Measurements from ENCODE around the gene FILIP1L.

GRCh38 chr3:100032243-100032642 is 82.1 kb downstream of the FILIP1L start:
- TF ChIP-seq CTCF (optimal IDR thresholded peaks at IDR 0.05 in 1 of 3, IDR thresholded peaks at IDR 0.05 in 1 of 3, conservative IDR thresholded peaks at IDR 0.05 in 1 of 3; ENCODE audit: extremely low read depth in 1 of 3, insufficient read depth in 2 of 3, low read length in 3 of 3) (no peak), EZH2 (IDR thresholded peaks at IDR 0.05; ENCODE audit: low read length) (no peak)

Measured in keratinocyte (primary cell).